ENCODE data around the gene OR4C3. TPM values are rescaled to one million over a fixed set of nuclear protein-coding genes. Genes with fewer than 3 reads are reported as not detected.
"Not testable (repeated sequence)": the region's sequence is repeated elsewhere in the genome, so short reads cannot be mapped to it uniquely, and the experiment has no call there.

Gene OR4C3
- not detected in 2 replicates for total RNA-seq (2011; cell fraction: chromatin; rRNA removed; ENCODE audit: low replicate concordance)
- total RNA-seq (2011; cell fraction: nucleolus; rRNA removed), result not detected in 2 replicates
- not detected in 2 replicates for total RNA-seq (2011; cell fraction: nucleoplasm; rRNA removed)
- not detected in 2 replicates for total RNA-seq (2014; rRNA removed)
- total RNA-seq (2014; rRNA removed; fragmentation: Illumina TruSeq; extraction: Trizol), result not detected in 2 replicates
- not detected in 2 replicates for total RNA-seq (2015; rRNA removed; fragmentation: Illumina TruSeq; extraction: Trizol)
- total RNA-seq (2021), result not detected in 2 replicates
- polyA plus RNA-seq (2011; rRNA removed), result not detected in 2 replicates
- not detected in 2 replicates for polyA plus RNA-seq (2011; cell fraction: cytosol; rRNA removed)
- polyA plus RNA-seq (2011; cell fraction: nucleus; rRNA removed), result not detected in 2 replicates
- not detected in 2 replicates for polyA plus RNA-seq (2012)
- not detected in 2 replicates for polyA plus RNA-seq (2014; fragmentation: Illumina TruSeq; extraction: Trizol)
- polyA plus RNA-seq (2014; fragmentation: Nextera tagmentation; extraction: Ambion mirVana), result not detected
- polyA plus RNA-seq (2014; rRNA removed), result not detected in 2 replicates
- not detected in 2 replicates for polyA minus RNA-seq (2011; rRNA and poly(A)+ RNA removed)
- polyA minus RNA-seq (2011; cell fraction: cytosol; rRNA and poly(A)+ RNA removed), result not detected in 2 replicates
- not detected in 2 replicates for polyA minus RNA-seq (2011; cell fraction: nucleus; rRNA and poly(A)+ RNA removed)
- not detected for Bru-seq, nascent RNA
- not detected for BruChase-seq, experiment 1, labeled RNA remaining after a 2-hour chase
- BruChase-seq, experiment 2, labeled RNA remaining after a 6-hour chase, result not detected
- long read RNA-seq, experiment 1, result 0 reads
- long read RNA-seq, experiment 2, result 0 reads
- long read RNA-seq, experiment 3, result 0 reads

GRCh38 chr11:48324620-48325019, at the start of gene OR4C3:
Gene OR4C3, plus strand, starts transcription at chr11:48324920. Its CDS starts 102 bp downstream, at chr11:48325022.
- H3K27ac ChIP-seq (ENCODE audit: extremely low read depth, low read depth, low read length); H3K36me3 ChIP-seq (ENCODE audit: control insufficient read depth, insufficient read depth, low read length); H3K9ac ChIP-seq (ENCODE audit: insufficient read depth in 1 of 2, low read depth in 2 of 2, low read length in 2 of 2); H3K79me2 ChIP-seq (ENCODE audit: control insufficient read depth, insufficient read depth, low read length); BruUV-seq (replicated peaks); POLR2A ChIA-PET; ATAC-seq; CTCF ChIA-PET (ENCODE audit: low intra/inter-chr PET ratio); H2AFZ ChIP-seq (ENCODE audit: low read depth, low read length); H3K9me1 ChIP-seq (ENCODE audit: control insufficient read depth, insufficient read depth, low read length); DNase-seq (ENCODE audit: extremely low read depth in 1 of 4, low spot score in 3 of 4); H3K4me3 ChIP-seq; H3K4me1 ChIP-seq (replicated peaks in 1 of 2; ENCODE audit: control insufficient read depth in 2 of 2, insufficient read depth in 2 of 2, low read length in 2 of 2); FAIRE-seq; in situ Hi-C loops (cut with MboI); H3K9me3 ChIP-seq (replicated peaks; ENCODE audit: control insufficient read depth, insufficient read depth, low read depth, low read length); H3K27me3 ChIP-seq (ENCODE audit: control insufficient read depth in 2 of 2, insufficient read depth in 2 of 2, low read length in 2 of 2); H3K4me2 ChIP-seq (ENCODE audit: insufficient read depth, low read length); H4K20me1 ChIP-seq (replicated peaks; ENCODE audit: control insufficient read depth, insufficient read depth, low read length): not testable (repeated sequence)
- intact Hi-C loops (cut with micrococcal nuclease), result loop anchor here (10.0 kb wide), 1 partner anchor 60 kb away; the partner anchor contains the start of gene OR4X1

- no peak within 1 kb of the TSS for H2AFZ ChIP-seq (ENCODE audit: low read depth, low read length)
- WGBS (ENCODE audit: insufficient coverage, low coverage, missing lambda C conversion rate), result 0% methylated on average over 1 of the region's 1 CpG
- no peak within 1 kb of the TSS for H3K4me3 ChIP-seq
- no peaks in the 10 kb centered on the region for H3K79me2 ChIP-seq (ENCODE audit: control insufficient read depth, insufficient read depth, low read length)
- ChIA-PET CTCF (ENCODE audit: low intra/inter-chr PET ratio) (no interaction called here), POLR2A (no interaction called here)
- no peaks in the 10 kb centered on the region for H3K4me1 ChIP-seq (replicated peaks in 1 of 2; ENCODE audit: control insufficient read depth in 2 of 2, insufficient read depth in 2 of 2, low read length in 2 of 2)
- no peak for DNase-seq (ENCODE audit: extremely low read depth in 1 of 4, low spot score in 3 of 4)
- in situ Hi-C loops (cut with MboI), result no loop called here
- no peak for ATAC-seq
- no peak within 1 kb of the TSS for H3K9ac ChIP-seq (ENCODE audit: insufficient read depth in 1 of 2, low read depth in 2 of 2, low read length in 2 of 2)
- intact Hi-C loops (cut with micrococcal nuclease), result loop anchor here (2.0 to 10.0 kb wide), 2 partner anchors 133 to 1689 kb away; no protein-coding TSS in a partner anchor
- no peak within 1 kb of the TSS for H3K4me2 ChIP-seq (ENCODE audit: insufficient read depth, low read length)
- H3K36me3 ChIP-seq (ENCODE audit: control insufficient read depth, insufficient read depth, low read length), result no peaks in the 10 kb centered on the region
- no peaks in the 10 kb centered on the region for H3K9me3 ChIP-seq (replicated peaks; ENCODE audit: control insufficient read depth, insufficient read depth, low read depth, low read length)
- no peak within 1 kb of the TSS for H3K27ac ChIP-seq (ENCODE audit: extremely low read depth, low read depth, low read length)
- H4K20me1 ChIP-seq (replicated peaks; ENCODE audit: control insufficient read depth, insufficient read depth, low read length), result no peaks in the 10 kb centered on the region
- FAIRE-seq, result no peak
- BruUV-seq (replicated peaks), result no TSS peak
- no peaks in the 10 kb centered on the region for H3K9me1 ChIP-seq (ENCODE audit: control insufficient read depth, insufficient read depth, low read length)
- TF ChIP-seq ZNF740 (CRISPR knock-in tag; IDR thresholded peaks at IDR 0.05) (no peak), ZNF740 (tag; IDR thresholded peaks at IDR 0.05) (no peak)
- H3K27me3 ChIP-seq (ENCODE audit: control insufficient read depth in 2 of 2, insufficient read depth in 2 of 2, low read length in 2 of 2), result no peaks in the 10 kb centered on the region
These were observed 18.8 kb upstream of the OR4C3 start, which contains the start of gene OR4S1 for GRCh38 chr11:48305923-48306322. Gene OR4S1, plus strand, starts transcription at chr11:48306223. Its CDS starts 0 bp downstream, at chr11:48306223.
